ENCODE results near the gene SLC25A45. TPM values are rescaled to one million over a fixed set of nuclear protein-coding genes. Genes with fewer than 3 reads are reported as not detected.

The SLC25A45 gene
- total RNA-seq, 4 donors from 2014 or later: 0.82 to 7.3 (median 6.8) TPM

GRCh38 chr11:65399249-65399648 is 16.8 kb upstream of the SLC25A45 start:
- no peak for TF ChIP-seq CTCF (IDR thresholded peaks at IDR 0.05; ENCODE audit: low read depth)

GRCh38 chr11:65398362-65398910 is 16.0 kb upstream of the SLC25A45 start:
- no peak for TF ChIP-seq CTCF (IDR thresholded peaks at IDR 0.05; ENCODE audit: low read depth)

GRCh38 chr11:65396769-65397745 is 14.6 kb upstream of the SLC25A45 start:
- TF ChIP-seq CTCF (IDR thresholded peaks at IDR 0.05; ENCODE audit: low read depth): no peak

GRCh38 chr11:65395961-65396530 is 13.6 kb upstream of the SLC25A45 start:
- no peak for TF ChIP-seq CTCF (IDR thresholded peaks at IDR 0.05; ENCODE audit: low read depth)

GRCh38 chr11:65394125-65394536 is 11.7 kb upstream of the SLC25A45 start:
- TF ChIP-seq CTCF (IDR thresholded peaks at IDR 0.05; ENCODE audit: low read depth): no peak

GRCh38 chr11:65393513-65394079 is 11.2 kb upstream of the SLC25A45 start:
- no peak for TF ChIP-seq CTCF (IDR thresholded peaks at IDR 0.05; ENCODE audit: low read depth)

GRCh38 chr11:65392899-65393298 is 10.5 kb upstream of the SLC25A45 start:
- TF ChIP-seq CTCF (IDR thresholded peaks at IDR 0.05; ENCODE audit: low read depth): no peak
